ENCODE results near the gene SDK1. TPM values are rescaled to one million over a fixed set of nuclear protein-coding genes. Genes with fewer than 3 reads are reported as not detected.

Gene SDK1
- total RNA-seq, 2 donors from 2014 or later = 4.8 to 13.2 TPM

- Histone ChIP-seq H3K4me1 (replicated peaks) (no peaks in the 10 kb centered on the region), H3K9me3 (no peaks in the 10 kb centered on the region), H3K4me3 (no peak overlapping the region), H3K27ac (no peak overlapping the region), H3K27me3 (replicated peaks; ENCODE audit: insufficient read depth) (no peaks in the 10 kb centered on the region), H3K36me3 (no peaks in the 10 kb centered on the region)
- no peak for TF ChIP-seq POLR2AphosphoS5 (IDR thresholded peaks at IDR 0.05)
- TF ChIP-seq POLR2A (IDR thresholded peaks at IDR 0.05) = no peak
- no peak for TF ChIP-seq CTCF (IDR thresholded peaks at IDR 0.05)
- 96% methylated on average over 5 of the region's 5 CpGs for WGBS
- DNase-seq (ENCODE audit: low spot score) = no peak
- intact Hi-C loops (cut with DNase I) = no loop called here
Measured at GRCh38 chr7:3984456-3984855, 683.4 kb downstream of the SDK1 start.

- no peaks in the 10 kb centered on the region for H3K9me3 ChIP-seq
- no peak overlapping the region for H3K27ac ChIP-seq
- H3K4me1 ChIP-seq (replicated peaks) = no peaks in the 10 kb centered on the region
- no peak for TF ChIP-seq CTCF (IDR thresholded peaks at IDR 0.05)
- no peak for TF ChIP-seq POLR2A (IDR thresholded peaks at IDR 0.05)
- TF ChIP-seq POLR2AphosphoS5 (IDR thresholded peaks at IDR 0.05) = no peak
- H3K36me3 ChIP-seq = no peaks in the 10 kb centered on the region
- no peak for DNase-seq (ENCODE audit: low spot score)
- WGBS = 52% methylated on average over 5 of the region's 5 CpGs
- no peak overlapping the region for H3K4me3 ChIP-seq
- no peaks in the 10 kb centered on the region for H3K27me3 ChIP-seq (replicated peaks; ENCODE audit: insufficient read depth)
- intact Hi-C loops (cut with DNase I) = no loop called here
Measured at GRCh38 chr7:3986927-3987326, 685.9 kb downstream of the SDK1 start.

GRCh38 chr7:3987426-3987927, 686.4 kb downstream of the SDK1 start:
- no peaks in the 10 kb centered on the region for H3K27me3 ChIP-seq (replicated peaks; ENCODE audit: insufficient read depth)
- no peaks in the 10 kb centered on the region for H3K36me3 ChIP-seq
- no peaks in the 10 kb centered on the region for H3K9me3 ChIP-seq
- H3K27ac ChIP-seq = no peak overlapping the region
- H3K4me1 ChIP-seq (replicated peaks) = no peaks in the 10 kb centered on the region
- intact Hi-C loops (cut with DNase I) = no loop called here
- DNase-seq (ENCODE audit: low spot score) = no peak
- no peak overlapping the region for H3K4me3 ChIP-seq
- 85% methylated on average over 14 of the region's 14 CpGs for WGBS
- TF ChIP-seq CTCF (IDR thresholded peaks at IDR 0.05) (no peak), POLR2AphosphoS5 (IDR thresholded peaks at IDR 0.05) (no peak), POLR2A (IDR thresholded peaks at IDR 0.05) (no peak)

- intact Hi-C loops (cut with DNase I) = no loop called here
- Histone ChIP-seq H3K9me3 (no peaks in the 10 kb centered on the region), H3K27ac (no peak overlapping the region), H3K4me3 (no peak overlapping the region), H3K36me3 (no peaks in the 10 kb centered on the region), H3K27me3 (replicated peaks; ENCODE audit: insufficient read depth) (no peaks in the 10 kb centered on the region), H3K4me1 (replicated peaks) (no peaks in the 10 kb centered on the region)
- TF ChIP-seq CTCF (IDR thresholded peaks at IDR 0.05) (no peak), POLR2A (IDR thresholded peaks at IDR 0.05) (no peak), POLR2AphosphoS5 (IDR thresholded peaks at IDR 0.05) (no peak)
- 95% methylated on average over 11 of the region's 11 CpGs for WGBS
- DNase-seq (ENCODE audit: low spot score) = no peak
Measured at GRCh38 chr7:3989723-3990122, 688.7 kb downstream of the SDK1 start.

GRCh38 chr7:3991731-3992231, 690.7 kb downstream of the SDK1 start:
- WGBS = 93% methylated on average over 7 of the region's 9 CpGs
- no peak for DNase-seq (ENCODE audit: low spot score)
- TF ChIP-seq POLR2A (IDR thresholded peaks at IDR 0.05) = no peak
- TF ChIP-seq CTCF (IDR thresholded peaks at IDR 0.05) = no peak
- no peak for TF ChIP-seq POLR2AphosphoS5 (IDR thresholded peaks at IDR 0.05)
- H3K4me1 ChIP-seq (replicated peaks) = no peaks in the 10 kb centered on the region
- H3K4me3 ChIP-seq = no peak overlapping the region
- no peaks in the 10 kb centered on the region for H3K9me3 ChIP-seq
- no peaks in the 10 kb centered on the region for H3K36me3 ChIP-seq
- intact Hi-C loops (cut with DNase I) = no loop called here
- H3K27me3 ChIP-seq (replicated peaks; ENCODE audit: insufficient read depth) = no peaks in the 10 kb centered on the region
- H3K27ac ChIP-seq = no peak overlapping the region
